ENCODE results near the gene CDC14B. TPM values are rescaled to one million over a fixed set of nuclear protein-coding genes. Genes with fewer than 3 reads are reported as not detected.

CDC14B gene
- total RNA-seq, 1 experiment from 2014 or later, result 28.4 TPM

DNA sequence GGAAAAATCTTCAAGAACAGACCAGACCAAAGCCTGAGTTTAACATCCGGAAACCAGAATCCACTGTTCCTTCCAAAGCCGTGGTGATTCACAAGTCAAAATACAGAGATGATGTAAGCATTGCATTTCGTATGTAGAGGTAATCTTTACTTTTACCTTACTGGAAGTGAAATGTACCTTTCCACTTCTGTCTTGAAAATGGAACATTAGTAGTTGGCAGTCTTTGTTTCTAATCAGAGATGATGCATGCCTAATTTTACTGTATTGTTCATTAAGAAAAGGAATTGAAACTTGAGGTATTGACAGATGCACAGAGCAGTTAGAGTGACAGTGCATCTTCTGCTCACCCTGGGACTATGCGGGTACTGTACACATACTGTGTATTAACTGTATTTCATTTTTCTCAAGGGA is 135.1 kb downstream of the CDC14B start:
- Histone ChIP-seq H4K8ac (replicated peaks; ENCODE audit: insufficient read length, low read depth, low read length) (no peak overlapping the region), H4K20me1 (ENCODE audit: control insufficient read depth, insufficient read depth, insufficient read length) (no peaks in the 10 kb centered on the region), H3K23ac (ENCODE audit: insufficient read length, low read depth, low read length) (no peak overlapping the region), H3K79me1 (ENCODE audit: insufficient read depth, low read depth, low read length, poor library complexity, severe bottlenecking) (no peaks in the 10 kb centered on the region), H3T11ph (ENCODE audit: low read length) (no peak overlapping the region), H3K9me3 (ENCODE audit: control insufficient read depth, low read depth, low read length) (no peaks in the 10 kb centered on the region), H4K5ac (ENCODE audit: insufficient read length, low read depth, low read length) (no peak overlapping the region), H3K27me3 (ENCODE audit: insufficient read depth, low read length) (no peaks in the 10 kb centered on the region), H3K27ac (ENCODE audit: insufficient read length, low read depth, low read length) (no peak overlapping the region), H4K91ac (ENCODE audit: insufficient read length, low read depth, low read length) (no peak overlapping the region), H2BK120ac (ENCODE audit: low read depth, low read length, poor library complexity, severe bottlenecking) (no peak overlapping the region), H3K9ac (ENCODE audit: extremely low read depth, insufficient read length, low read length) (no peak overlapping the region), H3K23me2 (ENCODE audit: insufficient read length, low read depth, low read length, poor library complexity, severe bottlenecking) (no peaks in the 10 kb centered on the region), H3K4me1 (ENCODE audit: insufficient read depth, low read length) (no peaks in the 10 kb centered on the region), H3K56ac (ENCODE audit: insufficient read length, low read depth, low read length) (no peak overlapping the region), H2BK20ac (ENCODE audit: low read depth, low read length, poor library complexity, severe bottlenecking) (no peak overlapping the region), H2BK15ac (ENCODE audit: low read depth, low read length) (no peak overlapping the region), H3K18ac (ENCODE audit: insufficient read length, low read depth, low read length) (no peak overlapping the region), H2AK5ac (ENCODE audit: insufficient read length, low read length) (no peak overlapping the region), H3K79me2 (ENCODE audit: insufficient read depth, low read length) (no peaks in the 10 kb centered on the region), H3K4ac (ENCODE audit: low read depth, low read length) (no peak overlapping the region), H2BK12ac (ENCODE audit: insufficient read length, low read depth, low read length) (no peak overlapping the region), H2BK5ac (ENCODE audit: insufficient read length, low read length) (no peak overlapping the region), H3K14ac (ENCODE audit: insufficient read depth, low read length) (no peak overlapping the region), H3K4me2 (ENCODE audit: insufficient read depth, insufficient read length, low read length) (no peak overlapping the region), H2AFZ (ENCODE audit: low read length) (no peak overlapping the region)
- H3K4me3 Mint-ChIP-seq, result no peak overlapping the region
- no peak overlapping the region for H3K27ac Mint-ChIP-seq
- WGBS (ENCODE audit: extremely low coverage, insufficient read length, low lambda C conversion rate), result no CpG with 5 or more reads among the region's 4 CpGs
- H3K27me3 Mint-ChIP-seq (ENCODE audit: low read depth), result no peaks in the 10 kb centered on the region
- H3K4me1 Mint-ChIP-seq, result no peaks in the 10 kb centered on the region
- no peaks in the 10 kb centered on the region for H3K9me3 Mint-ChIP-seq
- H3K36me3 Mint-ChIP-seq (ENCODE audit: insufficient read depth in 1 of 3, low read depth in 3 of 3), result peaks cover 5 to 45% (median 28%) of the 10 kb centered on the region in 3 experiments; a peak in 6 of 7 replicates
- TF ChIP-seq, protein P1, sequence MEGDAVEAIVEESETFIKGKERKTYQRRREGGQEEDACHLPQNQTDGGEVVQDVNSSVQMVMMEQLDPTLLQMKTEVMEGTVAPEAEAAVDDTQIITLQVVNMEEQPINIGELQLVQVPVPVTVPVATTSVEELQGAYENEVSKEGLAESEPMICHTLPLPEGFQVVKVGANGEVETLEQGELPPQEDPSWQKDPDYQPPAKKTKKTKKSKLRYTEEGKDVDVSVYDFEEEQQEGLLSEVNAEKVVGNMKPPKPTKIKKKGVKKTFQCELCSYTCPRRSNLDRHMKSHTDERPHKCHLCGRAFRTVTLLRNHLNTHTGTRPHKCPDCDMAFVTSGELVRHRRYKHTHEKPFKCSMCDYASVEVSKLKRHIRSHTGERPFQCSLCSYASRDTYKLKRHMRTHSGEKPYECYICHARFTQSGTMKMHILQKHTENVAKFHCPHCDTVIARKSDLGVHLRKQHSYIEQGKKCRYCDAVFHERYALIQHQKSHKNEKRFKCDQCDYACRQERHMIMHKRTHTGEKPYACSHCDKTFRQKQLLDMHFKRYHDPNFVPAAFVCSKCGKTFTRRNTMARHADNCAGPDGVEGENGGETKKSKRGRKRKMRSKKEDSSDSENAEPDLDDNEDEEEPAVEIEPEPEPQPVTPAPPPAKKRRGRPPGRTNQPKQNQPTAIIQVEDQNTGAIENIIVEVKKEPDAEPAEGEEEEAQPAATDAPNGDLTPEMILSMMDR (conservative IDR thresholded peaks at IDR 0.05), result no peak
- no peak for DNase-seq
